ENCODE data around the gene PTPRU.
A peak's percentile ranks its signal among the peaks of the same experiment; 100 is the strongest.

The PTPRU gene

GRCh38 chr1:29235955-29236711, at the start of gene PTPRU:
Gene PTPRU (plus strand): TSS chr1:29236522. CDS start chr1:29236645, 123 bp downstream.
- H3K27me3 ChIP-seq = peaks cover 71% of the 10 kb centered on the region
- peak within 1 kb of the TSS; percentile 52 to 61 for H3K4me3 ChIP-seq (ENCODE audit: low read depth in 1 of 2, low read length in 1 of 2)
- no peak within 1 kb of the TSS for H3K27ac ChIP-seq

GRCh38 chr1:29186707-29187106, 49.6 kb upstream of the PTPRU start:
- TF ChIP-seq CTCF (IDR thresholded peaks at IDR 0.05) = no peak

More at GRCh38 chr1:29235955-29236711, at the start of gene PTPRU:
- peaks cover 30 to 36% of the 10 kb centered on the region in 2 experiments for H3K4me1 ChIP-seq (ENCODE audit: control insufficient read depth in 1 of 2, insufficient read depth in 1 of 2, low read depth in 1 of 2, low read length in 1 of 2)
- TF ChIP-seq CTCF (IDR thresholded peaks at IDR 0.05) = peak; percentile 95
- H3K36me3 ChIP-seq = no peaks in the 10 kb centered on the region
- no peaks in the 10 kb centered on the region for H3K9me3 ChIP-seq

GRCh38 chr1:29190718-29191117, 45.6 kb upstream of the PTPRU start:
- H3K27me3 ChIP-seq = no peaks in the 10 kb centered on the region
- no peaks in the 10 kb centered on the region for H3K9me3 ChIP-seq
- TF ChIP-seq CTCF (IDR thresholded peaks at IDR 0.05) = no peak
- H3K4me3 ChIP-seq (ENCODE audit: low read depth in 1 of 2, low read length in 1 of 2) = no peak overlapping the region
- no peaks in the 10 kb centered on the region for H3K36me3 ChIP-seq
- H3K4me1 ChIP-seq (ENCODE audit: control insufficient read depth in 1 of 2, insufficient read depth in 1 of 2, low read depth in 1 of 2, low read length in 1 of 2) = no peaks in the 10 kb centered on the region
- no peak overlapping the region for H3K27ac ChIP-seq

More at GRCh38 chr1:29186707-29187106, 49.6 kb upstream of the PTPRU start:
- Histone ChIP-seq H3K4me3 (ENCODE audit: low read depth in 1 of 2, low read length in 1 of 2) (no peak overlapping the region), H3K9me3 (no peaks in the 10 kb centered on the region), H3K4me1 (ENCODE audit: control insufficient read depth in 1 of 2, insufficient read depth in 1 of 2, low read depth in 1 of 2, low read length in 1 of 2) (peaks cover 9 to 11% of the 10 kb centered on the region in 2 experiments), H3K27me3 (no peaks in the 10 kb centered on the region), H3K36me3 (no peaks in the 10 kb centered on the region), H3K27ac (no peak overlapping the region)

GRCh38 chr1:29193879-29194455, 42.4 kb upstream of the PTPRU start:
- Histone ChIP-seq H3K27ac (no peak overlapping the region), H3K4me1 (ENCODE audit: control insufficient read depth in 1 of 2, insufficient read depth in 1 of 2, low read depth in 1 of 2, low read length in 1 of 2) (no peaks in the 10 kb centered on the region), H3K27me3 (no peaks in the 10 kb centered on the region), H3K36me3 (no peaks in the 10 kb centered on the region), H3K9me3 (no peaks in the 10 kb centered on the region), H3K4me3 (ENCODE audit: low read depth in 1 of 2, low read length in 1 of 2) (no peak overlapping the region)
- no peak for TF ChIP-seq CTCF (IDR thresholded peaks at IDR 0.05)

GRCh38 chr1:29195881-29196291, 40.4 kb upstream of the PTPRU start:
- TF ChIP-seq CTCF (IDR thresholded peaks at IDR 0.05) = no peak
- H3K27ac ChIP-seq = no peak overlapping the region
- H3K27me3 ChIP-seq = no peaks in the 10 kb centered on the region
- H3K9me3 ChIP-seq = no peaks in the 10 kb centered on the region
- H3K36me3 ChIP-seq = no peaks in the 10 kb centered on the region
- no peak overlapping the region for H3K4me3 ChIP-seq (ENCODE audit: low read depth in 1 of 2, low read length in 1 of 2)
- H3K4me1 ChIP-seq (ENCODE audit: control insufficient read depth in 1 of 2, insufficient read depth in 1 of 2, low read depth in 1 of 2, low read length in 1 of 2) = no peaks in the 10 kb centered on the region
